CD4-positive, alpha-beta memory T cell (primary cell): Measurements from ENCODE around the gene TMEM184B. TPM values are rescaled to one million over a fixed set of nuclear protein-coding genes. Genes with fewer than 3 reads are reported as not detected.

Experiments used
- CTCF ChIA-PET: fragments of 350-600 bp; sonication (Branson Sonifier 250); formaldehyde crosslinking; loops from one replicate; lab custom pipeline; 2021; ENCODE audit warnings: inconsistent platforms; ENCODE audit not compliant: partially characterized antibody; lab: Charles Lee
- POLR2A ChIA-PET: fragments of 350-600 bp; sonication (Branson Sonifier 250); formaldehyde crosslinking; loops from one replicate; lab custom pipeline; 2021; ENCODE audit not compliant: partially characterized antibody; lab: Charles Lee
- DNase-seq, 5 donors: peaks; one replicate each; pipeline versions ENCODE4 v3.0.0 to v3.0.0-alpha.2; 2020 to 2022; ENCODE audit warnings: mixed read lengths in 1 of 5
- H3K27ac ChIP-seq: one replicate; pipeline ENCODE4 v1.7.0; 2013; ENCODE audit warnings: low read depth, low read length
- H3K27me3 ChIP-seq: 2 replicates; pipeline ENCODE4 v1.7.0; 2013; ENCODE audit warnings: mild to moderate bottlenecking, low read length, moderate library complexity; ENCODE audit not compliant: insufficient read depth
- H3K36me3 ChIP-seq: 2 replicates; pipeline ENCODE4 v1.7.0; 2013; ENCODE audit warnings: mild to moderate bottlenecking, low read length, moderate library complexity; ENCODE audit not compliant: insufficient read depth
- H3K4me1 ChIP-seq: 2 replicates; pipeline ENCODE4 v1.7.0; 2013; ENCODE audit warnings: mild to moderate bottlenecking, low read length, moderate library complexity; ENCODE audit not compliant: insufficient read depth
- H3K4me3 ChIP-seq, 2 donors: one replicate each; pipeline ENCODE4 v1.7.0; 2013; ENCODE audit warnings: low read length in 2 of 2, mild to moderate bottlenecking in 1 of 2
- H3K9me3 ChIP-seq, 2 donors: one replicate each; pipeline ENCODE4 v1.7.0; 2013; ENCODE audit warnings: low read length in 2 of 2, control low read depth in 1 of 2; ENCODE audit not compliant: control insufficient read depth in 1 of 2
- H3K27ac Mint-ChIP-seq, 7 donors: one replicate each; pipeline ENCODE4 v1.8.0; 2020 to 2021; ENCODE audit warnings: mixed read lengths in 7 of 7, mild to moderate bottlenecking in 6 of 7, inconsistent platforms in 3 of 7, moderate library complexity in 3 of 7
- H3K27me3 Mint-ChIP-seq, 2 donors: one replicate each; pipeline ENCODE4 v1.8.0; 2020 to 2021; ENCODE audit warnings: mixed read lengths in 2 of 2
- H3K36me3 Mint-ChIP-seq, 2 donors: one replicate each; pipeline ENCODE4 v1.8.0; 2020 to 2021; ENCODE audit warnings: mixed read lengths in 2 of 2, inconsistent platforms in 1 of 2, mild to moderate bottlenecking in 1 of 2
- H3K4me1 Mint-ChIP-seq, 4 donors: one replicate each; pipeline ENCODE4 v1.8.0; 2020 to 2021; ENCODE audit warnings: mixed read lengths in 4 of 4, mild to moderate bottlenecking in 1 of 4
- H3K4me3 Mint-ChIP-seq, 8 donors: one replicate each; pipeline ENCODE4 v1.8.0; 2020 to 2021; ENCODE audit warnings: mixed read lengths in 8 of 8, mild to moderate bottlenecking in 7 of 8, moderate library complexity in 6 of 8, inconsistent platforms in 3 of 8
- H3K9me3 Mint-ChIP-seq, 8 donors: one replicate each; pipeline ENCODE4 v1.8.0; 2020 to 2021; ENCODE audit warnings: mixed read lengths in 8 of 8, mild to moderate bottlenecking in 5 of 8, inconsistent platforms in 3 of 8, moderate library complexity in 1 of 8
- intact Hi-C: fragments of 100-400 bp; cut with micrococcal nuclease; formaldehyde crosslinking; loops from one replicate; pipeline ENCODE4 v1.15.1; 2023
- polyA plus RNA-seq, 2 donors: library from polyadenylated mRNA; unstranded; fragments of 300-500 nt; fragmentation: Illumina TruSeq; gene quantifications; one replicate each; pipeline ENCODE4 v1.2.3, GENCODE V29; 2021
- total RNA-seq, 2 experiments: library from RNA; stranded (reverse); gene quantifications; one replicate each; pipeline ENCODE4 v1.2.3, GENCODE V29; 2021

Gene TMEM184B
- total and polyA plus RNA-seq, 4 experiments from 2014 or later = 9.0 to 36.6 (median 29.7) TPM

DNA sequence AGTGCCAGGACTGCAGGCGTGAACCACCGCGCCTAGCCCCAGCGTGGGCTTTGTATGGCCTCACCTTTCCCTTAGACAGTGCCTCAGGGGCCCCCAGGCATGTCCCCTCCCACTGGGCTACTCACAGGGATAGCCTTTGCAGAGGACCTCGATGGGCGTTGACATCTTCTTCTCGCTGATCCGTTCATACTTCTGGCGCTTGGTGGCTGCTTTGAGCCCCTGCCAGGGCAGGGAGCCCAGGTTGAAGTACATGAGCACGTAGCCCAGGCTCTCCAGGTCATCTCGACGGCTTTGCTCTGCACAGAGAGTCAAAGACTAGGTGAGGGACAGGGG lies 26.9 kb upstream of the TMEM184B start:
- ChIA-PET CTCF (interaction anchor here (1.7 kb wide), 1 partner anchor 272 kb away, joined by 4 read pairs; no protein-coding TSS in a partner anchor), POLR2A (no interaction called here)
- H3K4me1 Mint-ChIP-seq = peaks cover 0 to 5% (median 5%) of the 10 kb centered on the region in 4 donors
- H3K27ac Mint-ChIP-seq = peak overlapping the region in 1 of 7 donors; percentile 68
- peaks cover 34 to 72% of the 10 kb centered on the region in 2 donors for H3K36me3 Mint-ChIP-seq
- H3K36me3 ChIP-seq = peaks cover 58% of the 10 kb centered on the region
- no peak overlapping the region for H3K27ac ChIP-seq
- peaks cover 0 to 4% (median 0%) of the 10 kb centered on the region in 8 donors for H3K9me3 Mint-ChIP-seq
- H3K27me3 Mint-ChIP-seq = no peaks in the 10 kb centered on the region
- no peaks in the 10 kb centered on the region for H3K9me3 ChIP-seq
- no peak overlapping the region for H3K4me3 ChIP-seq
- H3K4me1 ChIP-seq = no peaks in the 10 kb centered on the region
- no peaks in the 10 kb centered on the region for H3K27me3 ChIP-seq
- DNase-seq = no peak
- intact Hi-C loops = loop anchor here (5.0 kb wide), 1 partner anchor 273 kb away; the partner anchor contains the start of gene DMC1
- no peak overlapping the region for H3K4me3 Mint-ChIP-seq

- Histone ChIP-seq H3K4me3 (no peak overlapping the region), H3K27ac (no peak overlapping the region), H3K4me1 (no peaks in the 10 kb centered on the region), H3K36me3 (peaks cover 52% of the 10 kb centered on the region), H3K27me3 (no peaks in the 10 kb centered on the region), H3K9me3 (no peaks in the 10 kb centered on the region)
- ChIA-PET CTCF (interaction anchor here (0.7 to 1.3 kb wide), 4 partner anchors 10 to 56 kb away, joined by 3 to 5 read pairs (median 3); no protein-coding TSS in a partner anchor), POLR2A (no interaction called here)
- no peaks in the 10 kb centered on the region for H3K27me3 Mint-ChIP-seq
- peaks cover 0 to 1% (median 0%) of the 10 kb centered on the region in 8 donors for H3K9me3 Mint-ChIP-seq
- DNase-seq = peak; percentile 24 to 49 (median 33)
- peaks cover 32 to 69% of the 10 kb centered on the region in 2 donors for H3K36me3 Mint-ChIP-seq
- intact Hi-C loops = loop anchor here (5.0 kb wide), 1 partner anchor 274 kb away; the partner anchor contains the start of gene DMC1
- H3K4me1 Mint-ChIP-seq = no peaks in the 10 kb centered on the region
- H3K4me3 Mint-ChIP-seq = no peak overlapping the region
- H3K27ac Mint-ChIP-seq = peak overlapping the region in 1 of 7 donors; percentile 30
Measured at GRCh38 chr22:38298312-38299005, 25.6 kb upstream of the TMEM184B start.

DNA sequence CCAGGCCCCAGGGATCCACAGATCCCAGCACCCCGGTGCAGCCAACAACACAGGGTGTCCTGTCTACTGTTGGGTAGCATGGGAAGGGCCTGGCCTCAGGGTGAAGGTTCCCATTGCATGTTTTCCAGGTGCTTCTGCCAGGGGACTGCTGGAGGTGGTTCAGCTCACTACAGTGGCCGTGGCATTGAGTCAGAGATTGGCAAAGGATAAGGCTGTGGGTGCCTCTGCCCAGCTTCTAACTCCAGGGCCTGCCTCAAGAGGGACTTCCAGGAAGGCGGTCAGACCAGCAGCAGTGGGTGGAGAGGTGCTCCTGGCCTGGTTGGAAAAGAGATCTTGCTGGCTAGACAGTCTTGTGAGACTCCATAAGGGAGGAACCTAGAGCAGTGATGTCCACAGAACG lies 23.6 kb upstream of the TMEM184B start:
- no peak overlapping the region for H3K27ac Mint-ChIP-seq
- no peak overlapping the region for H3K4me3 ChIP-seq
- H3K27me3 ChIP-seq = no peaks in the 10 kb centered on the region
- H3K36me3 ChIP-seq = peaks cover 49% of the 10 kb centered on the region
- H3K4me1 Mint-ChIP-seq = no peaks in the 10 kb centered on the region
- peaks cover 25 to 63% of the 10 kb centered on the region in 2 donors for H3K36me3 Mint-ChIP-seq
- intact Hi-C loops = loop anchor here (5.0 kb wide), 1 partner anchor 276 kb away; the partner anchor contains the start of gene DMC1
- H3K27me3 Mint-ChIP-seq = no peaks in the 10 kb centered on the region
- no peaks in the 10 kb centered on the region for H3K9me3 ChIP-seq
- DNase-seq = no peak
- CTCF ChIA-PET = interaction anchor here (1.0 to 1.4 kb wide), 2 partner anchors 57 to 244 kb away, joined by 3 to 5 read pairs; no protein-coding TSS in a partner anchor
- POLR2A ChIA-PET = interaction anchor here (0.8 kb wide), 1 partner anchor 10 kb away, joined by 3 read pairs; no protein-coding TSS in a partner anchor
- H3K4me3 Mint-ChIP-seq = no peak overlapping the region
- H3K27ac ChIP-seq = no peak overlapping the region
- H3K9me3 Mint-ChIP-seq = peaks cover 0 to 1% (median 0%) of the 10 kb centered on the region in 8 donors
- no peaks in the 10 kb centered on the region for H3K4me1 ChIP-seq

DNA sequence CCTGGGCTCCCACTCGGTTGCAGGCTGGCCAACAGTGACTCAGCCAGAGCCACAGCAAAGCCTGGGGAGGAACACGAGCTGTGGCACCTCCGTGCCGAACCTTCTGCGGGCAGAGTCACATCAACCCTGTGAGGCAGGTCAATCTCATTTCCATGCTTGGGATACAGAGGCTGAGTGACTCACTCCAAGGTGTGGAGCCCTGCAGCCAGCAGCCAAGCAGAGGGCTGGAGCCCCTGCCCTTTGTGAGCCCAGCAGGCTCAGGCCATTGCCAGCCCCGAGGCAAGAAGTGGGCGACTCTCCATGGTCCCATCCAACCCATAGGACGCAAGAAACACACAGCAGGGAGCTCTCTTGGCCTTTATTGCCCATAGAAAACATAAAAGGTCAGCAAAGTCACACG lies 23.1 kb upstream of the TMEM184B start:
- Histone ChIP-seq H3K27me3 (no peaks in the 10 kb centered on the region), H3K4me3 (no peak overlapping the region), H3K4me1 (no peaks in the 10 kb centered on the region), H3K36me3 (peaks cover 47% of the 10 kb centered on the region), H3K9me3 (no peaks in the 10 kb centered on the region), H3K27ac (no peak overlapping the region)
- no peak overlapping the region for H3K4me3 Mint-ChIP-seq
- intact Hi-C loops = loop anchor here (5.0 kb wide), 1 partner anchor 276 kb away; the partner anchor contains the start of gene DMC1
- ChIA-PET CTCF (interaction anchor here (1.0 to 1.4 kb wide), 2 partner anchors 57 to 244 kb away, joined by 3 to 5 read pairs; no protein-coding TSS in a partner anchor), POLR2A (interaction anchor here (0.8 kb wide), 1 partner anchor 10 kb away, joined by 3 read pairs; no protein-coding TSS in a partner anchor)
- H3K36me3 Mint-ChIP-seq = peaks cover 23 to 61% of the 10 kb centered on the region in 2 donors
- H3K9me3 Mint-ChIP-seq = peaks cover 0 to 1% (median 0%) of the 10 kb centered on the region in 8 donors
- DNase-seq = no peak
- H3K27me3 Mint-ChIP-seq = no peaks in the 10 kb centered on the region
- H3K27ac Mint-ChIP-seq = no peak overlapping the region
- H3K4me1 Mint-ChIP-seq = no peaks in the 10 kb centered on the region

DNA sequence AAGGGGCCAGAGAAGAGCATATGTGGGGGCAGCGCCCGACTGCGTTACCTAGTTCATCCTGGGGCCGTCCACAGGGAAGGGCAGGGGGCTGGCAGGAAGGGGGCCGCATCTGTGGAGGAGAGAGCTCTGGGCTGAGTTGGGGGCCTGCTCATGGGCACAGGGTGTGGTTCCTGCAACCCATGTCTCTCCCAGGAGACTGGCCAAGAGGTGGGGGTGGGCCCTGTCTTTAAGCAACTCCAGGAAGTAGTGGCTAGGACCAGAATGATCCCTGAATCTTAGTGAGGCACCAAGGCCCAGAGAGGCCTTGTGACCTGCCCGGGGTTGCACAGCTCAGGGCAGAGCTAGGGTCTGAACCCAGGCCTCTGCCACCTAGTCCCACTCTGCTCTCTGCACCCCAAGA lies 22.5 kb upstream of the TMEM184B start:
- DNase-seq = no peak
- Histone ChIP-seq H3K27me3 (no peaks in the 10 kb centered on the region), H3K9me3 (no peaks in the 10 kb centered on the region), H3K4me1 (no peaks in the 10 kb centered on the region), H3K27ac (no peak overlapping the region), H3K4me3 (no peak overlapping the region), H3K36me3 (peaks cover 41% of the 10 kb centered on the region)
- Mint-ChIP-seq H3K4me1 (no peaks in the 10 kb centered on the region), H3K27me3 (no peaks in the 10 kb centered on the region), H3K4me3 (no peak overlapping the region), H3K27ac (peak overlapping the region in 1 of 7 donors; percentile 61), H3K36me3 (peaks cover 20 to 57% of the 10 kb centered on the region in 2 donors), H3K9me3 (peaks cover 0 to 1% (median 0%) of the 10 kb centered on the region in 8 donors)
- POLR2A ChIA-PET = no interaction called here
- intact Hi-C loops = loop anchor here (5.0 kb wide), 1 partner anchor 277 kb away; the partner anchor contains the start of gene DMC1
- CTCF ChIA-PET = no interaction called here

DNA sequence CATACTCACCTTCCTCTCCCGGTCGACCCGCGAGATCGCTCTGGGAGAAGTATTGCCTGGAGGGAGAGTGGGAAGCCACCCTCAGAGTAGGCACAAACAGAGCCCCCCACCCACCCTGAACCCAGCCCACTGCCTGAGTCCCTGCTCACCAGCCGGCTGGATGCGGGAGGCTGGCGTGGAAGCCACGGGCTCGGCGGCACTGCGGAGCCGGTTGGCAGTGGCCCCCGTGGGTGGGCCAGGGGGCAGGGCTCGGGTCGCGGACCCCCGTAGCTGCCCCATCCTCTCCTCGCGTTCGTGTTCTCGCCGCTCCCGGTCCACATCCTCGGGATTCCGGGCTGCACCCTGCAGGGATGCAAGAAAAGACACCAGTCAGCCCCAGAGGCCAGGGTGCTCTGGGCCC lies 21.4 kb upstream of the TMEM184B start:
- Histone ChIP-seq H3K27ac (no peak overlapping the region), H3K4me3 (no peak overlapping the region), H3K27me3 (no peaks in the 10 kb centered on the region), H3K36me3 (peaks cover 30% of the 10 kb centered on the region), H3K4me1 (no peaks in the 10 kb centered on the region), H3K9me3 (no peaks in the 10 kb centered on the region)
- ChIA-PET POLR2A (no interaction called here), CTCF (no interaction called here)
- no peak for DNase-seq
- Mint-ChIP-seq H3K4me3 (no peak overlapping the region), H3K27me3 (no peaks in the 10 kb centered on the region), H3K4me1 (no peaks in the 10 kb centered on the region), H3K9me3 (no peaks in the 10 kb centered on the region), H3K36me3 (peaks cover 15 to 47% of the 10 kb centered on the region in 2 donors), H3K27ac (peak overlapping the region in 2 of 7 donors; percentile 18 to 22)
- intact Hi-C loops = no loop called here

DNA sequence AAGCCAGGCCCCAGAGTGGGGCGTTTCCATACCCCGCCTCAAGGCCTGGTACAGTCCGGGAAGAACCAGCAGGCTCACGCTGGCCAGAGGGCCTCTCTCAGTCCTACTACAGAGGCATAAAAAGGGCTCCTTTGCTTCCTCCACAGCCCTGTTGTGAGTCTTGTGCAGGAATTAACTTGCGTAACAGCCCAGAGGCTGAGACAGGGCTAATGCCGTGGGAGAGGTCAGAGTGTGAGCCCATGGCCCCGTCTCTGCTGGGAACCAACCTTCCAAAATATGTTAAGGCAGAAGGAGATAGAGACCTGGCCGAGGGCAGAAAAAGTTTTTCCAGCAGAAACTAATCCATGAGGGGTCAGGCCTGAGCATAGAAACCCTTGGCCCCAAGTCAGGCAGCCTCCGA lies 19.9 kb upstream of the TMEM184B start:
- DNase-seq = no peak
- H3K4me3 ChIP-seq = no peak overlapping the region
- Mint-ChIP-seq H3K27ac (peak overlapping the region in 1 of 7 donors; percentile 83), H3K4me3 (no peak overlapping the region), H3K27me3 (no peaks in the 10 kb centered on the region), H3K9me3 (no peaks in the 10 kb centered on the region), H3K4me1 (no peaks in the 10 kb centered on the region), H3K36me3 (peaks cover 8 to 37% of the 10 kb centered on the region in 2 donors)
- no peaks in the 10 kb centered on the region for H3K9me3 ChIP-seq
- ChIA-PET POLR2A (no interaction called here), CTCF (interaction anchor here (1.6 kb wide), 1 partner anchor 13 kb away, joined by 6 read pairs; no protein-coding TSS in a partner anchor)
- H3K27me3 ChIP-seq = no peaks in the 10 kb centered on the region
- peaks cover 18% of the 10 kb centered on the region for H3K36me3 ChIP-seq
- H3K4me1 ChIP-seq = no peaks in the 10 kb centered on the region
- intact Hi-C loops = no loop called here
- no peak overlapping the region for H3K27ac ChIP-seq
